NCI-H460 (cell line): ENCODE measurements around the gene SF3B1. TPM values are rescaled to one million over a fixed set of nuclear protein-coding genes. Genes with fewer than 3 reads are reported as not detected.
"Not testable (repeated sequence)": the region's sequence is repeated elsewhere in the genome, so short reads cannot be mapped to it uniquely, and the experiment has no call there.

ENCODE experiments used
- DNase-seq: peaks from one replicate; pipeline ENCODE4 v3.0.0-alpha.2; 2016; ENCODE audit warnings: low read depth; ENCODE audit errors: extremely low read depth
- total RNA-seq: library from RNA; depleted of rRNA; stranded (reverse); fragments of >200 nt; shearing (Covaris generic); gene quantifications from 2 replicates; pipeline ENCODE4 v1.2.3, GENCODE V29; 2014

SF3B1 gene
- total RNA-seq, 1 experiment from 2014 or later, result 230 TPM

GRCh38 chr2:197435598-197436420, 981 bp upstream of the SF3B1 start:
- DNase-seq, result no peak

GRCh38 chr2:197433780-197434438, 919 bp downstream of the SF3B1 start:
- no peak for DNase-seq

- DNase-seq, result not testable (repeated sequence)
Observed at GRCh38 chr2:197432527-197432926, 2.3 kb downstream of the SF3B1 start.

- DNase-seq, result no peak
Observed at GRCh38 chr2:197431858-197432257, 3.0 kb downstream of the SF3B1 start.

GRCh38 chr2:197427986-197428385, 6.8 kb downstream of the SF3B1 start:
- no peak for DNase-seq

GRCh38 chr2:197426723-197427603, 7.9 kb downstream of the SF3B1 start:
- no peak for DNase-seq

GRCh38 chr2:197425550-197425949, 9.3 kb downstream of the SF3B1 start:
- no peak for DNase-seq

- no peak for DNase-seq
Observed at GRCh38 chr2:197423307-197423706, 11.5 kb downstream of the SF3B1 start.

GRCh38 chr2:197419438-197419837, 15.4 kb downstream of the SF3B1 start:
- no peak for DNase-seq

GRCh38 chr2:197416268-197416667, 18.6 kb downstream of the SF3B1 start:
- DNase-seq, result no peak

- no peak for DNase-seq
Observed at GRCh38 chr2:197414515-197414914, 20.3 kb downstream of the SF3B1 start.

- DNase-seq, result no peak
Observed at GRCh38 chr2:197414039-197414438, 20.8 kb downstream of the SF3B1 start.

GRCh38 chr2:197405582-197405981, 29.2 kb downstream of the SF3B1 start:
- no peak for DNase-seq

- DNase-seq, result no peak
Observed at GRCh38 chr2:197399887-197400540, 34.8 kb downstream of the SF3B1 start.

- DNase-seq, result no peak
Observed at GRCh38 chr2:197398913-197399312, 35.9 kb downstream of the SF3B1 start.

GRCh38 chr2:197391220-197391717, 43.6 kb downstream of the SF3B1 start:
- no peak for DNase-seq

GRCh38 chr2:197388866-197389587, 45.8 kb downstream of the SF3B1 start:
- DNase-seq, result no peak

- DNase-seq, result no peak
Observed at GRCh38 chr2:197387179-197387578, 47.6 kb downstream of the SF3B1 start.

GRCh38 chr2:197386242-197386641, 48.6 kb downstream of the SF3B1 start:
- no peak for DNase-seq

- DNase-seq, result no peak
Observed at GRCh38 chr2:197383825-197384224, 51.0 kb downstream of the SF3B1 start.
